GM19467 (cell line): Measurements from ENCODE around the gene NUP93.

Experiments
- ATAC-seq: cut with Tn5 transposase; IDR thresholded peaks from one replicate; pipeline ENCODE4 v1.9.1; 2021; ENCODE audit warnings: mild to moderate bottlenecking, moderate library complexity; ENCODE audit not compliant: unreplicated experiment

NUP93 gene

DNA sequence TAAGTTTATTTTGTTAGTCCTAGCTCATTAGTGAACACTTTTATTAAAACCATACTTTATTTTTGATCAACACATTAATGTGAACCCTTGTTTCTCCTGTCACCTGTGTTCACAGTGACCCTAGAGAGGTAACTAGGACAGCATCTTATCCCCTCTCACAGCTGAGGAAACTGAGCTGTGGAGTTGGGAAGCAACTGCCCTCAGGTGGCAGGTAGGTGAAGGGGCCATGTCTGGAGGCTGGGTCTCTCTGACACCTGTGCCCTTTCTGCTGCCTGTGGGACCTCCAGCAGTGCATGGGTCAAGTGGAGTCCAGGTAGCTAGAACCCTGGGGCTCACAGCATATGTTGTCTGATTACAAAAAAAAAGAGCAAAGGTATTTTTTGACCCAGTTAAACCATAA is 112.2 kb downstream of the NUP93 start:
- no peak for ATAC-seq

DNA sequence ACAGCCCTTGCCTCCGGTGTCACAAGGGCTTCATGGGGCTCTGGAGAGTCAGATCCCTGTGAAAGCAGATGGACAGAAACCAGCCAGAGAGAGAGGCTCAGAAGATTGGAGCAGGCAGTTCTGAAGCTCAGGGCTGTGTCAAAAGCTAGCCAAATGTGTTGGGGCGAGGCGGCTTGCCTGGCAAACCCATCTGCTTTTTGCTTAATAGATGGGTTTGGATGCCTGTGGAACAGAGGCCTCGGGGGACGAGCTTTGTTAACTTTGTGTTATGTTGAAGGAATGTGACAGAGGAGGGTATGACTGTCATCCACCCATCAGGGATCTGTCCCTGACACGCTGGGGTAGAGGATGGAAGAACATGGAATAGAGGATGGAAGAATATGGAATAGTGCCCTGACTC is 114.1 kb downstream of the NUP93 start:
- no peak for ATAC-seq

DNA sequence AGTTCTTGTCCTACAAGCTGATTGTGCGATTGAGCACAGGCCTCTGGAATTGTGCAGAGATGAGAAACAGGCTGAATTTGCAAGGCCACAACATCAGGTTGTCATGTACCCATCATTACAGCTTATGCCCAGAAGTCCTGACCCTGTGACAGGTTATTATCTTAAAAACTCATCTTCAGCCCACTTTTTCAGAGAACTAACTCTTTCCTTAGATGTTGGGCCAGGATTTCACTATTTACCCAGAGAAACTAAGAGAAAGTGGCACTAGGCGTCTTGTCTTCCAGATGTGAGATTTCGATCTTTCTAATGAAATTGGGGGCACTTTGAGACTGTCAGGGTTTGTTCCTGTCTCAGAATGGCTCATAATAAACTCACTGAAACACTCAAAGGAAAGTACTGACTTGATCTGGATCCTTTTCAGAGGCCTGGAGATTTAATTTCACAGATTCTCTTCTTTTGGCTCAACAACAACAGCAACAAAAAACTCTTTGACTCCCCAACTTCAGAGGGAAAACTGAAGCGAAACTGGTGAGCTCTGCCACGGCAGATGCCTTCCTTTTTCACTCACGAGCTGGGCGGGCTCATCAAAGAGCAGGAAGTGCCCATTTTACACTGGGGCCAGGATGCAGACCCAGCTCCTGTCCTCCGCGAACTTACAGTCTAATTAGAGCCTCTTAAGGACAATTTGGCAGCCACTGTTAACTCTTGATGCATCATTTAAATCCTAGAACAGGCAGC is 117.4 kb downstream of the NUP93 start:
- ATAC-seq = no peak

DNA sequence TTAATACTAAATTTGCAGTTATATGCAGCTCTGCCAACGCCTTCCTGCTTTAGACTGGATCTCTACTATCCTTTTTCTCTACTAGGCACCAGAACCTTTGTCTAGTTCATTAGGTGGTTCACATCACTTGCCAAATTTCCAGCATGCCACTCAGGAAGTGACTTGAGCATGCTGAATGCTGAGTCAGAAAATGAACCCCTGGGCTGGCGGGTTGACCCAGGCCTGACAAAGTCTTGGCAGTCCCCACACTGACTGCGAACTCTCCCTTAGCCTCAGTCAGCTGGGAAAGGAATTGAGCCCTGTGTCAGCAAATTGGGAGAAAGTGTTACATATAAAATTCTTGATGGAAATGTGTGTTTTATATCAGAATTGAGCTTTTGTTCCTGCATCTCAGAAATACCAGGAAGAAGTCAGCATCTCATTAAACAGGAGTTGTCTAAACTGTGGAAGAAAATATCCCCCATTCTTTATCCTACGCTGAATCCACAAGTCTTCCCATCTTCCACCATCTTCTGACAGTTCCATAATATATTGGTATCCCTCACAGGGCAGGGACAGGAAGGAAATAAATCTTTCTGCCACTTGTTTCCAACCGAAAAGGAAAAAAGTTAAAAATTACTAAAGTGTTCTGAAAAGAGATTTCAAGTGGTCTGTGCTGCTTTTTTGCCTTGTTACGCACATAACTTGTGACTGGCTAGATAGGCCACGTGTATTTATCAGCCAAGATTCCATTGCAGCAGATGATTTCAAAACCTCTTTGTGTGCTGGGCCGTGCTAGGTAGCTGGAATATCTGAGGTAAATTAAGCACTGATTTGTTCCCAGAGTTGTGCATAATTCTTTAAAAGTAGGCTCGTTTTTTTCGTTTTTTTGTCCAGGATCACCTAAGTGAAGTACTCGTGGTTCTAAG is 118.4 kb downstream of the NUP93 start:
- no peak for ATAC-seq

DNA sequence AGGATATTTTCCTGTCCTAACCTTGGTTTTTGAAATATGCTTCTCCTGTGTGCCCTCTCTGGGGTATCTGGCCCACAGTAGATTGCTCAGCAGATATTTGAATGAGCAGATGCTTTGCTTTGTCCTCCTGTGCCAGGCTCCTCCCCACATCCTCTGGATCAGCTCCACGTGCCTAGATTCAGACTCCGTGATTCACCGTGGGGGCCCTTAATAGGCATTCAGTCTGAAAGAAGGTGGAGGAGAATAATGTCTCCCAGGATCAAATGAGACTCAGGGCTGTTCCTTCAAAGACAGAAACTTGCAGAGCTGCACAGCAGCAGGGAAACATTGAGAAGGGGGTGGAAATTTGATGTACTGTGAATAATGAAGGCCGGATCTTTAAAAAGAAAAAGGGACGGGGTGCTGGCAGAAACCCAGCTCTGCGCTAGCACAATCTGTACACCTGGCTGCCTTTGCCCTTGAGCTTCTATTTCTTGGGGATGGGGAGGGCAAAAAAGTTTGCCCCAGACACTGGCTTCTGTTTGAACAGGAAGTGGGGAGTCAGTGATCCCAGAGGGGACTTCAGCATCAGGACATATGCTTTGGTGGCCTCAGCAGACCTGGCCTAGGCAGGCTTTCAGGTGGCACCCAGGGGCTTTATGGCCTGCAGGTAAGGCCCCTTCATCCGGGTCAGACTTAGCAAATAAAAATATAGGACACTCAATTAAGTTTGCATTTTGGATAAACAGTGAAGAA is 119.2 kb downstream of the NUP93 start:
- ATAC-seq = no peak

DNA sequence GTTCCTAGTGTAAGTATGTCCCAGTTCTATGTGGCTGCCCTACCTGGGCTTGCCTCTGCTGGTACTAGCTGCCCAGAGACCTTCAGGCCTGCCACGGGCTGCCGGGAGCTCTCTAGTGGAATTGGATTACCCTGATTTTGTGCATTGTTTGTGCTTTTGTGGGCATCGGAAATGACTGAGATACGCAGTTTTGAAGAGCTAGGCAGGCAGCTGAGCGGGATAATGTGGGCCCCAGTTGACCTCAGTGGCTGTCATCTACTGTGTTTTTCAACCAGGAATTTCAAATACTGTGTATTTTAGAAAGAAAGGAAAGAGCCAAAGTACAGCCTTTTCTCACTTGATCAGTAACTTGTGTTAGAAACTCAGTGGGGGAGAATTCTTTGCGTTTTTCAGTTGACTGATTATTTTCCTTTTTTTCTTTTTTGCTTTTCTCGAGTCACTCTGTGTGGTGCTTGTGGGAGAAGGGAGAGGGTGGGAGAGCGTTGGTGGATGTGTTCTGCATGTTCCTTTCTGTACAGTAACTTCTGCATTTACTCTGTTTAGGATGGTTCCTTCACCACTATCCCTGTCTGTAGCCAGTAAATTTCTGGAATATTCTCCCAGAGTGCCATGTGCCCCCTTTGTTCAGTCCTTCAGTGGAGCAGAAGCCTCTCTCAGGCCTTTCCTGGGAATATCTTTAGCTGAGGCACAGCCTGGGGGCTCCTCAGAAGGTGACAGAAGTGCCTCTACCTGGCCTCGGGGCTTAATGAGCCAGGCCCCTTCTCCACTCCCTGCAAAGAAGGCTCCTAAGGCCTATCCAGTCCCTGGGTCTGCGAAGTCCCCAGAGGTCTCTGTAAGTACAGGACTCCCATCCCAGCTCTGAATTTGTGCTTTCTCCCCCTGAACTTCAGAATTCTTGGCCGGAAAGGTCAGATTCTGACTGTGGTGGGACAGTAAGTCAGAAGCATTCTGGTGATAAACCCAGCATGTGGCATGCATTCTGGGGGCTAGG is 120.1 kb downstream of the NUP93 start:
- no peak for ATAC-seq

DNA sequence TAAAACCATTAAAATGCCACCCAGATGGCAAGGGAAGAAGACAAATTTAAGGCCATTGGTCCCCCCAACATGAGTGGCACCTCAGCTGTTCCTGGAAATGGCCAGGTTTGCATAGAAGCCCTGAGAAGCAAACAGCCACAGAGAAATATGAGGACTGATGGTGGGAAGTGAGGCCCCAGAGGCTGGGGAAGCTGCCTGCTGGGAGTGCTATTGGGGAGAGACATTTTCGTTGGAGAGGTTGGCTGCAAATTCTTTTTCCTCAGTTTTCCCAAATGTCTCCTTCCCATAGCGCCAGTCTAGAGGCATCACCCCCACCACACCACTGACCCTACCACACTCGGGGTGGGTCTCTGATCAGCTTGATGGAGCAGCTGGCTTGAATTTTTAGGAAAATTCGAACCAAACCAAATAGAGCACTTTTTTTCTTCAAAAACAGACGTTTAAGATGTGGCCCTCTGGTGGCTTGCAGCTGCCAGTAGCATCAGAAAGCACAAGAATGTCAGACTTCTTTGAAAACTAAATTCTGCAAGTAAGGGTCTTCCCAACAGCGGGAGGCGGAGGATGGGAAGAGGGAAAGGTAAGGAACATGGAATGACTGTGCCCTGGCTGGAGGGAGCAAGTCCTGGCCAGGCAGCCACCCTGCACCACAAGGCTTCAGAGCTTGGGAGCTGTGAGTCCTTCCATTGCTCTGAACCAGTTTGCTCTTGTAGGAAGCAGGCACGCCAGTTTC is 121.9 kb downstream of the NUP93 start:
- ATAC-seq = no peak

DNA sequence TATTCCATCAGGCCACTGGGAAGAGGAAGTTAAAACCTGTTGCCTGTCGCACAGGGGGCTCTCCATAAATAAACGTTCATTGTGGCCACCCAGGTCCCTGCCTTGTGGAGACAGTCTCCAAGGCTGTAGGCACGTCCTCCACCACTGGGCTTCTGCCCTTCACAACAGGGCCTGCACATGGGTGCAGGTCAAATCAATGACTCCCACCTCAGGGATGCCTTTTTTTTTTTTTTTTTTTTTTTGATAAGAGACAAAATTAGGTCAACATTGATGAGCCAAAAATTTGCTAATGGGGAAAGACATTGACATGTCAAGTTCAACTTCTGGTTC is 122.4 kb downstream of the NUP93 start:
- no peak for ATAC-seq

DNA sequence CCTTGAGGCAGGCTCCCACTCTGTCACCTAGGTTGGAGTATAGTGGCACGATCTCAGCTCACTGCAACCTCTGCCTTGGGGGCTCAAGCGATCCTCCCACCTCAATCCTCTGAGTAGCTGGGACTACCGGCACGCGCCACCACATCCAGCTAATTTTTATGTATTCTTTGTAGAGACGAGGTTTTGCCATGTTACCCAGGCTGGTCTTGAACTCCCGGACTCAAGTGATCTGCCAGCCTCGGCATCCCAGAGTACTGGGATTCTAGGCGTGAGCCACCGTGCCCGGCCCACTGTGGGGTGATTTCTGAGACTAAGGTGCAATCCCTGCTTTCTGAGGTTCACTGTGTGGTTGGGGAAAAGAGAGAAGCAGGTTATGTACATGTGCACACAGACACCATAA is 123.0 kb downstream of the NUP93 start:
- no peak for ATAC-seq

DNA sequence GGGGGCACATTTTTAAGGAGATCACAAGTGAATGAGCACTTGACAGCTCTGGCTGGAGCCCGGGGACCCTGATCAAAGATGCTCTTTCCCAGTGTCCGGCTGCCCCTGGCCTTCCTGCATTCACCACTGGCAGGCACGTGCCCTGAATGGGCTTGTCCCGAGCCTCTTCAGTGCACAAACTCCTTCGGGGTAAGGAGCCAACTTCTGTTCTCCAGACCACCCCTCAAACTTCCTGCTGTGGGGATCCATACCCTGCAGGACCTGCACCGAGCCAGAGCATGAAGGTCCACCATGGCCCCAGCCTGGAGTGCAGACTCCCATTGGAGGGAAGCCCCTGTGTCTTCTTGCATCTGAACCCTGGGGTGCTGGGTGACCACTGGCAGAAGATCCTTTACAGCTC is 125.3 kb downstream of the NUP93 start:
- no peak for ATAC-seq

DNA sequence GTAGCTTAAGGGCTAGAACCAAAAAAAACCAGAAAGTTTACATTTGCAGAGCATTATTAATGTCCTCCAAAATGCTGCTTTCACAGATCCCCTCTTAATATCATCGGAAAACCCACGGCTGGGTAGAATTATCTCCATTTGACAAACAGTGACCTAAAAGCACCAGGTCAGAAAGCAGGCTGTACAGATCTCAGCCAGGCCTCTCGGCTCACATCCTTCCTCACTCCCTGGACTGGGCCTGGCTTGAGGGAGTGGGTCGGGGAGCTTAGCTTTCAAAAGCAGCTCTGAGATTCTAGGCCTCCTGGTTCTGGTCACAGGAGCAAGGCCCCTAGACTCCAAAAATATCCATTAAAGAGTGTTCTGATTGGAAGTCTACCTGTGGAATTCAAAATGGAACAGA is 126.0 kb downstream of the NUP93 start:
- ATAC-seq = no peak

DNA sequence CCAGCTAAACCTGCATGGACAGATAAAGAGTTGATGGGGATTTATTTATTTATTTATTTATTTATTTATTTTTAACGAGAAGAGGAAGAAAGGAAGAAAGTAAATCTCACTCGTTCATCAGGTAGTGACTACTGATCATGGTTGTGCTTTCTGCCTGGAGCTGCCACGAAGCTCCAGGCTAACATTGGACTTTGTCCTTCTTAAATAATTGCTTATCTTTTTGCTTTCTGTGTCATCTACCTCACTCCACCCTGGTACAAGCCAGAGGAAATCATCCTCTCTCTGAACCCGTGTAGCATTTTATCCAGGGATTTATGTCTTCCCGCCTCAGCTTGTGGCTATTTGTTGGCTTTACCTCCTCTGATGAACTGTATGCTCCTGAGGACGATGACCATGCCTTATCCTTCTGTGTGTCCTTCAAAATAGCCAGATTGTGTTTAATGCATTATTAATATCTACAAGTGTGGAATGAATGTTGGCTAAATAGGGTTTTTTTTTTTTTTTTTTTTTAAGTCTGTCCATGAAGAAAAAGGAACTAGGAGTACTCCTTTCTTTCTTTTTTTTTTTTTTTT is 127.0 kb downstream of the NUP93 start:
- ATAC-seq = no peak

DNA sequence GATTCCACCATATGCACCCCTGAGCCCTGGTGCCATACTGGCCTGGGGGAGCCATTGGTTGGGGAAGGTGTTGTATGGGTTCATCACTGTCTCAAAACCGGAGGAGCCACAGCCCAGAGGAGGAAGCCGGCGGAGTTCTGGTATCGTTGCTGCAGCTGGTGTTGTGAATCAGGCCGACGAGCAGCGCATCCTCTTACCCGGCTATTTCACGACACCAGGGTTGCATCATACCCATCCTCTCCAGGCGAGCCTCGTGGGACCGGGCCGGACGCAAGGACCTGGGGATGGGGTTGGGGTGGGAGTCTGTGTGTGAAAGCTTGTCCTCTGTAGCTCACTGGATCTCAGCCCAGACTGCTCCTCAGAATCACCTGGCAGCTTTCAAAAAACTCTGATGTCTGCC is 128.4 kb downstream of the NUP93 start:
- no peak for ATAC-seq

DNA sequence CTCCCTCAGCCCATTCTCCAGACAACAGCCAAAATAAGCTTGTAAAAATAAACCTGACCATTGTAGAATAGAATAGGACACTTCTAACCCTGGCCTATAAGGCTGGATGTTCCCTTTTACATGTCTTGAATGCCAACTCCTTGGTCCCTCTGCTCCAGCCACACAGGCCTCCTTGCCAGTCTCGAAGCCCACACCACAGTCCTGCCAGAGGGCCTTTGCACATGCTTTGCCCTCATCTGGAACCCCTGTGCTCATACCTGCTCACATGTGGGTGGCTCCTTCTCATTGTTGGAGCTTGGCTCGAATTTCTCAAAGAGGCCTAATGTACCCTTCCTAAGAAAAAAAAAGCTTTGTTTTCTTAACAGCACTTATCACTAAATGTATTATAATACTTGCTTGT is 129.7 kb downstream of the NUP93 start:
- no peak for ATAC-seq

DNA sequence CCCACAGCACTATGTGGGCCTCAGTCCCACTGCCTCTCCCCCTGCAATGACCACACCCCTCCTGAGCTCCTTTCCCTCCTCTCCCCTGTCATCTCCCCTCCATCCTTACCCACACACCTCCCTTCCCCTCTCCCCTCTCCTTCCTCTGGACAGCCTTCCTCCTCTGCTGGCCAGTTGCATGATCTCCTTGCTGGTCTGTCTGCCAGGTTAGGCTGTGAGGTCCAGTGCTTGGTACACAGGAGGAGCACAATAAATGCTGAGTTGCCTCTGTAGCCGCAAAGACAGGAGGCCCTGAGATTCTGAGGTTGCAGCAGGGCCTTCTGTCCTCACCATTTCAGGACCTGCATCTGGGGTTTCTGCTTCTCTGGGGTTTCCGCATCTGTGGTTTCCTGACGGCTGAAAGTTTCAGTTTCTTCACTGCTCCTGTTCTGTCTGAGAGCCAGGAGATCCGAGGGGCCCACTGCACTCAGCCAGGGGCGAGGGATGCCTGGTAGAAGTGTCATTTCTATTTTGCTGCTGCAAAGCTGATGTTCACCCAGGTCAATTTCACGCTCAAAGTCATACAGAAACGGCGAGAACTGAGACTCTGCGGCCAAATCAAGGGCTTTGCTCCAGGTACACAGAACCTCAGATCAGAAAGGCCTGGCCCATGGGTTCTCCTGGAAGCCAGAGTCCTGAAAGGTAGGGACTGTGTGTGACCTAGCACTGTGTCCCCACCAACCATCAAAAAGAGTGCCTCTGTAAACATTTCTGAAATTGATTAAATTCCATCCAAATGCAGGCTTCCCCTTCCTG is 130.5 kb downstream of the NUP93 start:
- ATAC-seq = peak; percentile 76

DNA sequence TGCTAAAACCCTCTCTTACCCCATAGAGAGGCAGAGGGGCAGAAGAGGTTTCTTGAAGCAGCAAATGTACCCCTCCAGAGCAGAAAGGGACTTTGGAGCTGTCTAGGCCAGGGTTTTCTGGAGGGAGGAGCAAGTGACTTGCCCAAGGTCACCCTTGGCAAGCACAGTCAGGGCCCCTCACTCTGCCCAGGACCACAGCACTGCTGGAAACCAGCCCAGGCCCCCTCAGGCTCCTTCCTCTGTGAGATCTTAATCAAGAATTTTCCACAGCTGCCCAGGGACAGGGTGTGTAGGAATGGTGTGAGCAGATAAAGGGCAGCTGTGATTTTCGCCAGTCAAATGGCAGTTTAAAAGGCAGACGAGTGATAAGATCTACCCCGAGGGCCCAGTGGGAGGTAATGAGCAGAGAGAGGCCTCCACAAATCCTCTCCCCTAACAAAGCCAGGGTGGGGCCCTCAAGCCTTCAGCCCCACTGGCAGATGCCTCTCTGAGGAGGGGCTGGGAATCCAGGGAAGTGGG is 131.2 kb downstream of the NUP93 start:
- ATAC-seq = no peak

DNA sequence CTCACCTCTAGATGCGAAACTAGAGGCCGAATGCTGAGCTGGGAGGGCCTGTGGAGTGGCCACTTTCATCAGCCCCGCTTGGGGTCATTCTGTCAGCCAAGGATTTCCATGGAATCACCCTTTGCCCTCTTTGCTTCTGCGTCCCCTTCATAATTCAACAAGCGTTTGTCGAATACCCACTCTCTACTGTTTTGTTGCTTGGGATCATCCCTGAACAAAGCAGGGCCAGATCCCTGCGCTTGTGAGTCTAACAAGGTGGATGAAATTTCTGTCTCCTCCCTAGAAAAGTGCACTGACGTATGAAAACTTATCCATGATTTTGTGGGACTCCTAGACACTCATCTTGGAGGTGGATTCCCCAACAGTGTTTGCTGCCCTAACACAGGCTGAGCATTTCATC is 131.8 kb downstream of the NUP93 start:
- ATAC-seq = no peak

DNA sequence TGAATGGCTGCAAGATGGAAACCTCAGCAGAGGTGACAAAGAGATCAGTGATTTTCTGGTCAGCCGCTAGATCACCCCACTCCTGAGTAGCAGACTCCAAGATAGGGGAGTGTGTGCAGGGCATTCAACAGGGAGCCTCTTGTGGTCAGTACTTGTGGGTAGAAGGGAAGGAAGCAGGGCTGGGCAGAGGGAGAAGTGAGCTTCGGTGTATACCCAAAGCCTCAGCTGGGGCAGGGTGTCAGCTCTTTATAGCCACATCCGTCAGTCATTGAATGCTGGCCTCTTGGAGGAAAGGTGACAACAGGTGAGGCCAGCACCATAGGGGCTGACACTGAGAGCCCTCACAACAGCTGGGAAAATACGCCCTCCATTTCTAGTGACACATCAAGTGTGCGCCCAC is 132.8 kb downstream of the NUP93 start:
- ATAC-seq = no peak

DNA sequence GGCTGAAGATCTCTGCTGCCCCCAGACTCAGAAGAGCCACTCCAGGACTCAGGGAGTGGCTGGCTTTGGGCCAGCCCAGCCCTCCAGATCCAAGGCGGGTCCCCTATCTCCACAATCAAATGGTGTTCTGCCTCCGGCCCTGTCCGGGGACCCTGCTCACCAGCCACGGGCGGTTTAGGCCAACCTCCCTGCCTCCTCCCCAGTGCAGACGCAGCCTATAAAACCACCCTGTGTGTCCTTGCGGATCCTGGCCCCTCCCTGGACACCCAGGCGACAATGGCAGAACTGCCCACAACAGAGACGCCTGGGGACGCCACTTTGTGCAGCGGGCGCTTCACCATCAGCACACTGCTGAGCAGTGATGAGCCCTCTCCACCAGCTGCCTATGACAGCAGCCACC is 135.0 kb downstream of the NUP93 start, which contains the start of gene SLC12A3:
Gene SLC12A3, plus strand, starts transcription at position 248 of the 400 bp plus-strand sequence. Its CDS starts 29 bp downstream, at position 277.
- ATAC-seq = no peak
